Neural cell (in vitro differentiated cells): Measurements from ENCODE around the gene SHC1.

ENCODE experiments used
- EP300 ChIP-seq: fragments of 450-650 bp; conservative IDR thresholded peaks from 2 replicates; pipeline ENCODE4 v1.6.1; 2014; ENCODE audit warnings: antibody characterized with exemption, mild to moderate bottlenecking, moderate library complexity; ENCODE audit not compliant: poor library complexity, severe bottlenecking
- POLR2AphosphoS5 ChIP-seq: IDR thresholded peaks from 2 replicates; pipeline ENCODE4 v1.6.1; 2012
- TF ChIP-seq, protein P1 (sequence below): fragments of 450-650 bp; IDR thresholded peaks from 2 replicates; pipeline ENCODE4 v1.5.1; 2014; ENCODE audit warnings: antibody characterized with exemption, mild to moderate bottlenecking, moderate library complexity; ENCODE audit not compliant: poor library complexity, severe bottlenecking

GRCh38 chr1:154954541-154954940 lies 16.0 kb downstream of the SHC1 start:
- TF ChIP-seq EP300 (no peak), POLR2AphosphoS5 (no peak)
- TF ChIP-seq, protein P1, sequence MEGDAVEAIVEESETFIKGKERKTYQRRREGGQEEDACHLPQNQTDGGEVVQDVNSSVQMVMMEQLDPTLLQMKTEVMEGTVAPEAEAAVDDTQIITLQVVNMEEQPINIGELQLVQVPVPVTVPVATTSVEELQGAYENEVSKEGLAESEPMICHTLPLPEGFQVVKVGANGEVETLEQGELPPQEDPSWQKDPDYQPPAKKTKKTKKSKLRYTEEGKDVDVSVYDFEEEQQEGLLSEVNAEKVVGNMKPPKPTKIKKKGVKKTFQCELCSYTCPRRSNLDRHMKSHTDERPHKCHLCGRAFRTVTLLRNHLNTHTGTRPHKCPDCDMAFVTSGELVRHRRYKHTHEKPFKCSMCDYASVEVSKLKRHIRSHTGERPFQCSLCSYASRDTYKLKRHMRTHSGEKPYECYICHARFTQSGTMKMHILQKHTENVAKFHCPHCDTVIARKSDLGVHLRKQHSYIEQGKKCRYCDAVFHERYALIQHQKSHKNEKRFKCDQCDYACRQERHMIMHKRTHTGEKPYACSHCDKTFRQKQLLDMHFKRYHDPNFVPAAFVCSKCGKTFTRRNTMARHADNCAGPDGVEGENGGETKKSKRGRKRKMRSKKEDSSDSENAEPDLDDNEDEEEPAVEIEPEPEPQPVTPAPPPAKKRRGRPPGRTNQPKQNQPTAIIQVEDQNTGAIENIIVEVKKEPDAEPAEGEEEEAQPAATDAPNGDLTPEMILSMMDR: no peak
